Motor neuron (in vitro differentiated cells): ENCODE data around the gene MFSD11. TPM values are rescaled to one million over a fixed set of nuclear protein-coding genes. Genes with fewer than 3 reads are reported as not detected.
"Not testable (repeated sequence)": the region's sequence is repeated elsewhere in the genome, so short reads cannot be mapped to it uniquely, and the experiment has no call there.

Source experiments
- ATAC-seq, 8 experiments: fragments of 200-7000 bp; cut with Tn5 transposase; replicated peaks in 6 of 8; 2 replicates each; pipeline ENCODE4 v1.8.0; 2021; ENCODE audit warnings: mild to moderate bottlenecking in 8 of 8, moderate library complexity in 8 of 8
- H3K27ac ChIP-seq, 2 donors: fragments of 250-450 bp; sonication (Bioruptor Pico); 2 replicates each; pipeline ENCODE4 v1.9.0; 2021; ENCODE audit warnings: antibody characterized with exemption in 2 of 2, mild to moderate bottlenecking in 2 of 2, moderate library complexity in 1 of 2
- H3K4me1 ChIP-seq, 2 donors: fragments of 250-450 bp; sonication (Bioruptor Pico); replicated peaks in 1 of 2; 2 replicates each; pipeline ENCODE4 v1.6.1; 2021; ENCODE audit warnings: antibody characterized with exemption in 2 of 2, mild to moderate bottlenecking in 2 of 2, moderate library complexity in 1 of 2
- H3K4me3 ChIP-seq, 5 donors: fragments of 250-450 bp; sonication (Bioruptor Pico); 2 replicates each; pipeline ENCODE4 v1.9.0; 2021; ENCODE audit warnings: antibody characterized with exemption in 5 of 5, mild to moderate bottlenecking in 5 of 5, moderate library complexity in 4 of 5
- WGBS, 10 experiments: fragments of 450-650 bp; shearing (Covaris generic); methylation state at CpG; one replicate each; pipeline ENCODE4 v1.0.0; 2022; 5-methylcytosine and 5-hydroxymethylcytosine counted together
- in situ Hi-C, 9 experiments: fragments of 400-800 bp; cut with MboI; loops; one replicate each; pipeline ENCODE4 v1.15.0; 2021; ENCODE audit warnings: low sequenced_read_pairs in 9 of 9, low pct_unique_long_range_greater_than_20kb in 2 of 9; ENCODE audit not compliant: unreplicated experiment in 9 of 9
- total RNA-seq, 8 experiments: library from RNA; unstranded; fragments of 300-600 nt; gene quantifications; 2 replicates each; pipeline versions ENCODE4 v1.2.3 to v1.2.4, GENCODE V29; 2022

Gene MFSD11
- total RNA-seq, result 10 to 100 TPM; 14.9 to 38.7 (median 22.2) TPM

- in situ Hi-C loops, result no loop called here
- peak within 1 kb of the TSS; percentile 94 to 97 for H3K27ac ChIP-seq
- peak; percentile 65 to 81 (median 74) for ATAC-seq
- 0 to 33% (median 2%) methylated on average over 1 to 21 of the region's 57 CpGs; no CpG with 5 or more reads in 2 of the 10 experiments for WGBS, 10 experiments
- H3K4me3 ChIP-seq, result peak within 1 kb of the TSS; percentile 67 to 81 (median 80)
- H3K4me1 ChIP-seq, result peaks cover 0 to 25% of the 10 kb centered on the region in 2 donors
These were observed at the start of gene MFSD11 for GRCh38 chr17:76737676-76738467. MFSD11 (plus strand) TSS chr17:76738119; CDS start chr17:76738353, 234 bp downstream.

GRCh38 chr17:76688165-76688622, 49.7 kb upstream of the MFSD11 start:
- peak in 2 of 8 experiments; percentile 16 to 48 for ATAC-seq
- no peak overlapping the region for H3K27ac ChIP-seq
- peaks cover 20 to 26% of the 10 kb centered on the region in 2 donors for H3K4me1 ChIP-seq
- H3K4me3 ChIP-seq, result no peak overlapping the region
- WGBS, 10 experiments, result 20 to 100% (median 100%) methylated on average over 1 to 4 of the region's 11 CpGs; no CpG with 5 or more reads in 6 of the 10 experiments
- in situ Hi-C loops, result no loop called here

GRCh38 chr17:76689859-76690258, 48.1 kb upstream of the MFSD11 start:
- ATAC-seq, result no peak
- no peak overlapping the region for H3K27ac ChIP-seq
- in situ Hi-C loops, result no loop called here
- 83 to 100% (median 91%) methylated on average over 1 to 10 of the region's 11 CpGs for WGBS, 10 experiments
- H3K4me3 ChIP-seq, result no peak overlapping the region
- peaks cover 13 to 18% of the 10 kb centered on the region in 2 donors for H3K4me1 ChIP-seq

GRCh38 chr17:76690596-76691280, 47.2 kb upstream of the MFSD11 start:
- in situ Hi-C loops, result no loop called here
- ATAC-seq, result peak in 1 of 8 experiments; percentile 21
- peaks cover 13 to 18% of the 10 kb centered on the region in 2 donors for H3K4me1 ChIP-seq
- H3K4me3 ChIP-seq, result no peak overlapping the region
- no peak overlapping the region for H3K27ac ChIP-seq
- 66 to 100% (median 92%) methylated on average over 1 to 6 of the region's 13 CpGs for WGBS, 10 experiments

- Histone ChIP-seq H3K4me3 (no peak overlapping the region), H3K27ac (no peak overlapping the region), H3K4me1 (peaks cover 8 to 12% of the 10 kb centered on the region in 2 donors)
- no peak for ATAC-seq
- in situ Hi-C loops, result no loop called here
- 83 to 98% (median 90%) methylated on average over 2 to 10 of the region's 14 CpGs; no CpG with 5 or more reads in 2 of the 10 experiments for WGBS, 10 experiments
These were observed 46.3 kb upstream of the MFSD11 start for GRCh38 chr17:76691379-76692191.

GRCh38 chr17:76695059-76695831, 42.7 kb upstream of the MFSD11 start:
- 73 to 96% (median 94%) methylated on average over 5 to 9 of the region's 16 CpGs; no CpG with 5 or more reads in 2 of the 10 experiments for WGBS, 10 experiments
- no peak overlapping the region for H3K4me3 ChIP-seq
- H3K4me1 ChIP-seq, result peaks cover 25 to 36% of the 10 kb centered on the region in 2 donors
- no peak overlapping the region for H3K27ac ChIP-seq
- in situ Hi-C loops, result no loop called here
- peak in 1 of 8 experiments; percentile 26 for ATAC-seq

DNA sequence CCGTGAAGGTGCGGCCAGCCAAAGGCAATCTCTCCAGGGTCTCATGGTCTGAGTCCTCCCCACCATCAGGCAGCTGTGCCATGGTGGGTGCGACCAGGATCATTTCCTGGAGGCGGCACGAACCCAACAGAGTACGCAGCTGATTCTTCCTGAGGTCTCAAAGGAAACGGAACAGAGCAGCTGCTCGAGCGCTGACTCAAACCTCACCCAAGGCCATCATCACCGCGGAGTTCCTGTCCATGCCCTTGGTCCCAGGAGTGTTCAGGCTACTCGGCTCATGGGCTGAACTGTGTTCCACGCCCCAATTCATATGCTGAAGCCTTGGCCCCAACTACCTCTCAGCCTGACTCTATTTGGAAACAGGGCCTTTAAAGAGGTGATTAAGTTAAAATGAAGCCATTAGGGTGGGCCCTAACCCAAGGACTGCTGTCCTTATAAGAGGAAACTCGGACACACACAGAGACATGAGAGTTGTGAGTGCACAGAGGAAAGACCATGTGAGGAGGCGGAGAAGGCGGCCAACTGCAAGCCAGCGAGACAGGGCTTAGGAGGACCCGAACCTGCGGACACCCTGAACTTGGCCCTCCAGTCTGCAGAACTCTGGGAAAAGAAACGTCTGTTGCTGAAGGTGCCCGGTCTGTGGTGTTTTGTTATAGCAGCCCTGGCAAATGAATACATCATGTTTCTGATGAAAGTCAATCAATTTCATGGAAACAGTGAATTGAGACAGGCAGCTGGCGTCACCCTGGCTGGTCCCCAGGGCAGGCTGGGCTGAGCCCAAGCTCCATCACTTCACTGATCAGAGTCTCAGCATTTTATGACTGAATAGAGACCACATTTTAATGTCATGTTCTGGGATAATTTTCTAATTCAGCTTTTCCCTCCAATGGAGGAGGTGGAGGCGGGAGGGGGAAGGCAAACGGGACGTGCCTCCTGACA, 40.9 kb upstream of the MFSD11 start:
- Histone ChIP-seq H3K4me1 (peaks cover 40 to 52% of the 10 kb centered on the region in 2 donors), H3K27ac (peak overlapping the region; percentile 89 to 96), H3K4me3 (peak overlapping the region in 1 of 5 donors; percentile 5)
- WGBS, 10 experiments, result 47 to 90% (median 77%) methylated on average over 2 to 16 of the region's 25 CpGs
- peak in 7 of 8 experiments; percentile 2 to 61 (median 19) for ATAC-seq
- in situ Hi-C loops, result no loop called here

DNA sequence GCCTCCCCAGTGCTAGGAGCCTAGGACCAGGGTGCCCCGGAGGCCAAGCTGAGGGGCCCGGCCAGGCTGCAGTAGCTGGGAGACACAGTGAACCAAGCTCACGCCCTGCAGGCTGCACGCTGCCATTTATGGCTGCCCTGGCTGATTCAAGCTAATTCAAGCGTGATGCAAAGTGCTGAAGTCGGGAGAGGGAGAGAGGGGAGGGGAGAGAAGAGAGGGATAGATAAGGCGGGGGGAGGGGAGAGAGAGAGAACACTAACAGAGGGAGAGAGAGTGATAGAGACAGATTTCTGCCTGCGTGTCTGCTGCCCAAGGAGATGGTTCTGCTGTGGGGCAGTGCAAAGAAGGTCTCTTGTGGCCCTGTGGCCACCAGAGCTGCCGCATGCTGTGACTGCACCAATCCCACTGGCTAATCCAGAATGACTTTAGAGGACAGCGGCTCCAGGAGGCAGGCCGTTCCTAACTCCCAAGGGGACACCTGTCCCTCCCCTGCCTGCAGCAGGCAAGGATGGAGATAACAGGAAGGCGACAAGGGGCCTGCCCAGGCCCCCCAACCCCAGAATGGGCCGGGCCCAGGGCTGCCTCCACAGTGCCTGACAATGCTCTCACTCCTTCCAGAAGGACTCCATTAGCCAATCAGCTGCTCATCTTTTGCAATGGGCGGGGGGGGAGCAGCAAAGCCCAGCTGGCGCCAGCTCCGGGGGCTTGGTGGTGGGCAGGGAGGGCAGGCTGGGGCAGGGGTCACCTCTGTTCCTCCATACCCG, 40.0 kb upstream of the MFSD11 start:
- Histone ChIP-seq H3K4me3 (peak overlapping the region in 1 of 5 donors; percentile 5), H3K27ac (peak overlapping the region; percentile 89 to 96), H3K4me1 (peaks cover 42 to 53% of the 10 kb centered on the region in 2 donors)
- 0% methylated on average over 4 of the region's 17 CpGs; no CpG with 5 or more reads in 9 of the 10 experiments for WGBS, 10 experiments
- in situ Hi-C loops, result no loop called here
- ATAC-seq, result peak; percentile 2 to 66 (median 58)

DNA sequence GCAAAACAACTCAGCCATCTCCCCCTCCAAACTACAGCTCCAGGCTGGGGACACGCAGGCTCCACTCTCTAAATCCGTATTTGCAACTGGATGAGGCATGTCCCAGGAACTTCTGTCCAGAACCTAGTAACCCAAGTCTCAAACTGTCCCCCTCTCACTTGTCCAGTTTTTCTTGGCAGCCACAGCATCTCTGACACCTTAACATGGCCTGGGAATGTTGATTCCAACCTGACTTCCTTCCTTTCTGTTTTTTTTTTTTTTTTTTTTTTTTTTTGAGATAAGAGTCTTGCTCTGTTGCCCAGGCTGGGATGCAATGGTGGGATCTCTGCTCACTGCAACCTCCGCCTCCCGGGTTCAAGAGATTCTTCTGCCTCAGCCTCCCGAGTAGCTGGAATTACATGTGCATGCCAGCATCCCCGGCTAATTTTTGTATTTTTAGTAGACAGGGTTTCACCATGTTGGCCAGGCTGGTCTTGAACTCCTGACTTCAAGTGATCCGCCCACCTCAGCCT, 39.4 kb upstream of the MFSD11 start:
- 67 to 100% (median 88%) methylated on average over 1 to 4 of the region's 7 CpGs; no CpG with 5 or more reads in 6 of the 10 experiments for WGBS, 10 experiments
- peak overlapping the region; percentile 89 to 96 for H3K27ac ChIP-seq
- in situ Hi-C loops, H3K4me3 ChIP-seq, ATAC-seq: not testable (repeated sequence)
- peaks cover 47 to 55% of the 10 kb centered on the region in 2 donors for H3K4me1 ChIP-seq

DNA sequence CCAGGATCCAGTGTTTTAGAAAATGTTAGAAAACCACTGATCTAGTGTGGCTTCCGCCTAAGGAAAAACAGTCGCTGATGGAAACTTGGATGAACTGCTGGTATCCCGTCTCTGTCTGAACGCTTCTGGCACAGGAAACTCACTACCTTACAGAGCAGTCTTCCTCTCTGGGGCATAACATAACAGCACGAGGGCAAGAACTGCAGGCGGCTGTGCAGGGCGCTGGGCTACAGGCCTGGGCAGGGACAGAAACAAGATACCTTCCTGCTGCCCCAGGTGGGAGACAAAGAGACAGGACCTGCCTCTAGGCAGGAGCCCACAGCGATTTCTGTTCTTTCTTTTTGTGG, 37.7 kb upstream of the MFSD11 start:
- in situ Hi-C loops, result loop anchor here in 2 of 9 experiments (25.0 kb wide), 1 partner anchor 163 kb away; the partner anchor contains the start of genes CYGB (in 2 of the 2) and PRCD (in 2 of the 2)
- 22 to 100% (median 79%) methylated on average over 1 to 7 of the region's 8 CpGs; no CpG with 5 or more reads in 1 of the 10 experiments for WGBS, 10 experiments
- Histone ChIP-seq H3K4me1 (peaks cover 47 to 55% of the 10 kb centered on the region in 2 donors), H3K4me3 (peak overlapping the region in 1 of 5 donors; percentile 32), H3K27ac (peak overlapping the region; percentile 73 to 87)
- ATAC-seq, result peak in 5 of 8 experiments; percentile 5 to 10 (median 7)
